HUES48 (cell line): Measurements from ENCODE around the gene CCDC146.
"Not testable (repeated sequence)": the region's sequence is repeated elsewhere in the genome, so short reads cannot be mapped to it uniquely, and the experiment has no call there.

Experiments used
- H3K27ac ChIP-seq: one replicate; pipeline ENCODE4 v1.7.0; 2013; ENCODE audit warnings: low read depth, low read length, inconsistent platforms
- H3K27me3 ChIP-seq: 2 replicates; pipeline ENCODE4 v1.6.1; 2013; ENCODE audit warnings: mild to moderate bottlenecking, low read length; ENCODE audit not compliant: control insufficient read depth, insufficient read depth
- H3K36me3 ChIP-seq: 2 replicates; pipeline ENCODE4 v1.6.1; 2013; ENCODE audit warnings: low read length; ENCODE audit not compliant: control insufficient read depth, insufficient read depth
- H3K4me1 ChIP-seq: 2 replicates; pipeline ENCODE4 v1.6.1; 2013; ENCODE audit warnings: mild to moderate bottlenecking, low read length; ENCODE audit not compliant: control insufficient read depth, insufficient read depth
- H3K4me3 ChIP-seq: 2 replicates; pipeline ENCODE4 v1.5.1; 2013; ENCODE audit warnings: mild to moderate bottlenecking, low read depth, low read length
- H3K9ac ChIP-seq: 2 replicates; pipeline ENCODE4 v1.6.1; 2013; ENCODE audit warnings: mild to moderate bottlenecking, low read depth, low read length, moderate library complexity
- H3K9me3 ChIP-seq: 2 replicates; pipeline ENCODE4 v1.6.1; 2013; ENCODE audit warnings: low read length; ENCODE audit not compliant: control insufficient read depth, insufficient read depth

The CCDC146 gene

GRCh38 chr7:77152232-77152631 is 29.8 kb downstream of the CCDC146 start:
- not testable (repeated sequence) for H3K4me3 ChIP-seq, H3K27ac ChIP-seq, H3K9me3 ChIP-seq, H3K27me3 ChIP-seq, H3K36me3 ChIP-seq, H3K4me1 ChIP-seq, H3K9ac ChIP-seq

GRCh38 chr7:77154917-77155464 is 32.6 kb downstream of the CCDC146 start:
- not testable (repeated sequence) for H3K4me1 ChIP-seq, H3K36me3 ChIP-seq, H3K27me3 ChIP-seq, H3K4me3 ChIP-seq, H3K9ac ChIP-seq, H3K9me3 ChIP-seq, H3K27ac ChIP-seq

- not testable (repeated sequence) for H3K9me3 ChIP-seq, H3K36me3 ChIP-seq, H3K9ac ChIP-seq, H3K4me1 ChIP-seq, H3K27ac ChIP-seq, H3K4me3 ChIP-seq, H3K27me3 ChIP-seq
Observed at GRCh38 chr7:77155601-77156377, 33.4 kb downstream of the CCDC146 start.

GRCh38 chr7:77157034-77157433 is 34.6 kb downstream of the CCDC146 start:
- not testable (repeated sequence) for H3K36me3 ChIP-seq, H3K27me3 ChIP-seq, H3K27ac ChIP-seq, H3K9ac ChIP-seq, H3K9me3 ChIP-seq, H3K4me1 ChIP-seq, H3K4me3 ChIP-seq

GRCh38 chr7:77157446-77157845 is 35.0 kb downstream of the CCDC146 start:
- no peaks in the 10 kb centered on the region for H3K27me3 ChIP-seq
- no peaks in the 10 kb centered on the region for H3K9me3 ChIP-seq
- H3K9ac ChIP-seq, result no peak overlapping the region
- H3K4me1 ChIP-seq, result no peaks in the 10 kb centered on the region
- H3K4me3 ChIP-seq, result no peak overlapping the region
- no peak overlapping the region for H3K27ac ChIP-seq
- H3K36me3 ChIP-seq, result no peaks in the 10 kb centered on the region

- not testable (repeated sequence) for H3K4me3 ChIP-seq, H3K27ac ChIP-seq, H3K27me3 ChIP-seq, H3K36me3 ChIP-seq, H3K9ac ChIP-seq, H3K9me3 ChIP-seq, H3K4me1 ChIP-seq
Observed at GRCh38 chr7:77171073-77171472, 48.7 kb downstream of the CCDC146 start.

- H3K4me3 ChIP-seq, H3K36me3 ChIP-seq, H3K27me3 ChIP-seq, H3K9me3 ChIP-seq, H3K4me1 ChIP-seq, H3K27ac ChIP-seq, H3K9ac ChIP-seq: not testable (repeated sequence)
Observed at GRCh38 chr7:77172437-77173172, 50.2 kb downstream of the CCDC146 start.

- not testable (repeated sequence) for H3K4me1 ChIP-seq, H3K4me3 ChIP-seq, H3K9me3 ChIP-seq, H3K36me3 ChIP-seq, H3K27me3 ChIP-seq, H3K9ac ChIP-seq, H3K27ac ChIP-seq
Observed at GRCh38 chr7:77174418-77174817, 52.0 kb downstream of the CCDC146 start.

GRCh38 chr7:77175274-77175800 is 52.9 kb downstream of the CCDC146 start:
- not testable (repeated sequence) for H3K4me3 ChIP-seq, H3K4me1 ChIP-seq, H3K36me3 ChIP-seq, H3K27me3 ChIP-seq, H3K9me3 ChIP-seq, H3K27ac ChIP-seq, H3K9ac ChIP-seq

GRCh38 chr7:77177321-77177904 is 55.0 kb downstream of the CCDC146 start:
- H3K27me3 ChIP-seq, H3K9me3 ChIP-seq, H3K9ac ChIP-seq, H3K27ac ChIP-seq, H3K36me3 ChIP-seq, H3K4me1 ChIP-seq, H3K4me3 ChIP-seq: not testable (repeated sequence)

- not testable (repeated sequence) for H3K9me3 ChIP-seq, H3K27ac ChIP-seq, H3K9ac ChIP-seq, H3K4me1 ChIP-seq, H3K36me3 ChIP-seq, H3K4me3 ChIP-seq, H3K27me3 ChIP-seq
Observed at GRCh38 chr7:77178024-77178423, 55.6 kb downstream of the CCDC146 start.
